NCI-H345 treated with DMSO at 0.1 percent for 48 hours (cell line): Measurements from ENCODE around the gene SLC39A11.
"Not testable (repeated sequence)": the region's sequence is repeated elsewhere in the genome, so short reads cannot be mapped to it uniquely, and the experiment has no call there.

ENCODE experiments used
- DNase-seq: peaks from one replicate; lab custom pipeline; 2025; ENCODE audit not compliant: unreplicated experiment; lab: John Stamatoyannopoulos, UW

SLC39A11 gene

DNA sequence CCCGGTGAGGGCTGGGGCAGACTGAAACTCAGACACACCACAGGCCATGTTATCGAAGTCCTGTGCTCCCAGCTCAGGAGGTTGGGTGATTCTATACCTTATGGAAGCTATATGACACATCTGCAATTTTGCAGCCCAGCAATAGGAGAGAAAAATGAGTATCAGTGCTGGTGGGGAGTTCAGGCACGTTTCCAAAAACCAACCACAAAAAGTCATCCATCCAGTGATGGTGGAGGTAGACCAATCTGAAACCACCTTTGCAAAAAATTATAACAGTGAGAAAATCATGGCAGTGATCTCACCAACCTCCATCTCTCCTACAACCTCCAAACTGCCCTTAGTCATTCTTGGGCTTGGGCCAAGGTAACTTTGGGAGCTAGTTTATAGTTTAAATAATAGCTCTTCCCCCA lies 327.9 kb downstream of the SLC39A11 start:
- no peak for DNase-seq

GRCh38 chr17:72763981-72764380 lies 328.5 kb downstream of the SLC39A11 start:
- DNase-seq, result no peak

- DNase-seq, result not testable (repeated sequence)
Observed at GRCh38 chr17:72761893-72762575, 330.5 kb downstream of the SLC39A11 start.

- DNase-seq, result no peak
Observed at GRCh38 chr17:72761431-72761830, 331.1 kb downstream of the SLC39A11 start.

DNA sequence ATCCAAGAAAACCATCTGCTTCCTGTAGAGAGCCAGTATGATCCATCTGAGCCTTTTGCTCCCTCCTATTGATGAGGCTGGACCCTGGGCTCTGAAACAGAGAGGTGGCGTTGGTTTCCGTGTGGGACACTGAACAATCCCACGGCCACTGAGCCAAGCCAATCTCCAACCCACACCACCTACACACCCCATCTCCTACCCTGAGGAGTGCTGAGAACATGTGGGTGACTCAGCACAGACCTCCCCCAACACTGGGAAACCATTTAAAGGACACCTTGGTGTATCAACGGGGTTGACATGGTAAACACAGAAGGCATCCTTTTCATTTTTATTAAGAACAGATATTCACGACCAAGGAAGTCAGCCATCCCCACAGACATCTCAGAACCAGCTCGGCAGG lies 332.1 kb downstream of the SLC39A11 start:
- no peak for DNase-seq

GRCh38 chr17:72759301-72759700 lies 333.2 kb downstream of the SLC39A11 start:
- DNase-seq, result no peak

DNA sequence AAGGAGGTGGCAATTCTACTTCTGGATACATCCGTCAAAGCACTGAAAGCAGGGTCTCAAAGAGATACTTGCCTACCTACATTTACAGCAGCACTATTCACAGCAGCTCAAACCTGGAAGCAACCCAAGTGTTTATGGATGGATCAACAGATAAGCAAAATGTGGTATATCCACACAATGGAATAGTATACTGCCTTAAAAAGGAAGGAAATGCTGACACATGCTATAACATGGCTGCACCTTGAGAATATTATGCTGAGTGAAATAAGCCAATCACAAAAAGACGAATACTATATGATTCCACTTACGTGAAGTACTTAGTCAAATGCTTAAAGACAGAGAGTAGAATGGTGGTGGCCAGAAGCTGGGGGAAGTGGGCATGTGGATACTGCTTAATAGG lies 336.2 kb downstream of the SLC39A11 start:
- no peak for DNase-seq

DNA sequence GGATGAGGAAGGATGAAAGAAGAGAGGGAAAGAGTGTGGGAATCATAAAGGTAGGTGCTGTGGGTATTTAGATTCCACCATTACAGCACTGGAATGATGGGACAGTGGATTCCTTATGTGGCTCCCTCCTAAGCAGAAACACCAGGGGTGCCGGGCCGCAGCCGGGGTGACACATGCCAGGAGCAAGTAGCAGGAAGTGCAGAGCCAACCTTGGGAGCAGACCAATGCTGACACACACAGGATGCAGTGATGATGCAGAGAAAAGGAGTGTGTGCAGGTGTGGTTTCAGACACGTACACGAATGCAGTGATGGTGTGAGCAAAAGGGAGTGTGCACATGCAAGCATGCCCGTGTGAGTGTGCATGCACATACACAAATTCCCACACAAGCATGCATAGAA lies 338.0 kb downstream of the SLC39A11 start:
- no peak for DNase-seq

DNA sequence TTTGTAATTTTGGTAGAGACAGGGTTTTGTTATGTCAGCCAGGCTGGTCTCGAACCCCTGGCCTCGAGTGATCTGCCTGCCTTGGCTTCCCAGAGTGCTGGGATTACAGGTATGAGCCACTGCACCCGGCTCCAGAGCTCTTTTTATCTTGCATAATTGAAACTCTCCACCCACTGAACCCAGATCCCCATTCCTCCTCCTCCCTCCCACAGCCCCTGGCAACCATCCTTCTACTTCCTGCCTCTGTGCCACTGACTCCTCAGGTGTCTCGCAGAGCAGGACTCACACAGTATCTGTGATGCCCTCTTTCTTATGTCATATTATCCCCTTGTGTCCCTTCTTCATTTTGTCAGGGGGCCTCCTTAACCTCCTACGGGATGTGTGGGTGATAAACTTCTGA lies 340.7 kb downstream of the SLC39A11 start:
- no peak for DNase-seq

DNA sequence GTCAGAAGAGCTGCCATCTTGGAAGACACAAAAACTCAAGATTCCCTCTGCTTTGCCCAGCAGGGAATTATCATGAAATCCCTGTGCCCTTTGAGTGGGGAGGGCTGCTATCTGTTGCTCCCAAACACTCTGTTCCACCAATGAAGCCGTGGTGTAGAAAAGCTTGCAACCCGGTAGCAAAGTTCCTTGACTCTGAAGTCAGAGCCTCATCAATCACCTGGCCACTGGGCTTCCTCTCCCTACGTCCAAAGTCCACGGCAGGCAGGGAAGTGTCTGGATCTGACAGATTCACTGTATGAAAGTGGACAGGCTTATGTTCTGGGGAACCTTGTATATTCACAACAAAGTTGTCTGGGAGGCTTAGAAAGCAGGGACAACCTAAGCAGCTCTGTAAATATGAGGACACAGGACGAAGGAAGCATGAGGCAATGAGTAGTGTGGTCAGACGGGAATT lies 343.3 kb downstream of the SLC39A11 start:
- DNase-seq, result no peak

DNA sequence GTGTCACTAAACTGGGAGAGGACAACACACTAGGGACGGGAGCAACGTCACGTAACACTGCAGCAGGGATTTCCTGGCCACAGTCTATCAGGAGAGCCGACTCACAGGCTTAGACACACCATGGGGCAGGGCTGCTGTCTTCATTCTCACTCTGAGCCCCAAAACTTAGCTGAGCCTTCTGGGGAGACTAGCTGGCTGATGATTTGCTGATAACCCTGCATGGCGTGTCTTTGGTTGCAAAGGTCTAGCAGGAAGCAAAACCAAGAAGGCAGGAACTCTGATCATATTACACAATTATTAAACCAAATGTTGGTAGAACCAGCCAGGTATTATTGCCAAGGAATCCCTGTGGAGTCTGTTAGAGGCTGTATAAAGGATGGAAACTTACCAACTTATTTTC lies 345.0 kb downstream of the SLC39A11 start:
- no peak for DNase-seq

DNA sequence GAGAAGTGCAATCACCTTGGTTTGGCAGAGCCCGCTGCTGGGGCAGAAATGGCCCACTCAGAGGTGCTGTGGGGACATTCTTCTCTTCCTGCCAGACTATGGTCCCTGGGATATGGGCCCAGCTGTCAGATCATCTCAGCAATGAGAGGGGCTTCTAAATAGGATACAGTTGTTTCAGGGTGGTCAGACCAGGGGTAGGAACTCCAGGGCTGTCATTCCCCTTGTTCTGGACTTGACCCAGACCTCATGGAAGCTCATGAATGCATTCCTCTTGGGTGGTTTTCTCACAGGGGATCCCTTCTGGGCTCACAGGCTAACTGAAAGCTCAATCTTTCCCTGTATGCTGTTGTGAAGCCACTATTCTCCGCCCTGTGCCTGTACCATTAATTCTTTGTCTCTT lies 347.2 kb downstream of the SLC39A11 start:
- no peak for DNase-seq

DNA sequence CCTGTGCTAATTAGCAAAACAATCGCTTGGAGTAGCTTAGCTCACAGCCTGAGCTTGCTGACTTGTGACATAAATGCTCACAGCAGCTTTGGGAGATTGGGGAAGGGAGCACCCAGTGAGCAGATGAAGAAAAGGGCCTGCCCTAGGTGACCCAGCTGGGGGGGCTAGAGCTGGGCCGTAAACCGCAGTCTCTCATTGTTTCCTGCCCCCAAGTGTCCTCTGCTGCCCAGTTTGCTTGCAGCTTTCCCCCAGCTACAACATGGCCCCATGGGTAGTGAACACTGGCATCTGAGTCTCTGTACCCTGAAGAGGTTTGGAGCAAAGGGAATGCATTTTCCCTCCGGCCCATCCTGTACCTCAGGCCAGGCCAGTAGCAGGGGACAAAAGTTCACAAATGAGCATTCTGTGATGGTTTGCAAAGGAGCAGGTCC lies 349.4 kb downstream of the SLC39A11 start:
- no peak for DNase-seq

DNA sequence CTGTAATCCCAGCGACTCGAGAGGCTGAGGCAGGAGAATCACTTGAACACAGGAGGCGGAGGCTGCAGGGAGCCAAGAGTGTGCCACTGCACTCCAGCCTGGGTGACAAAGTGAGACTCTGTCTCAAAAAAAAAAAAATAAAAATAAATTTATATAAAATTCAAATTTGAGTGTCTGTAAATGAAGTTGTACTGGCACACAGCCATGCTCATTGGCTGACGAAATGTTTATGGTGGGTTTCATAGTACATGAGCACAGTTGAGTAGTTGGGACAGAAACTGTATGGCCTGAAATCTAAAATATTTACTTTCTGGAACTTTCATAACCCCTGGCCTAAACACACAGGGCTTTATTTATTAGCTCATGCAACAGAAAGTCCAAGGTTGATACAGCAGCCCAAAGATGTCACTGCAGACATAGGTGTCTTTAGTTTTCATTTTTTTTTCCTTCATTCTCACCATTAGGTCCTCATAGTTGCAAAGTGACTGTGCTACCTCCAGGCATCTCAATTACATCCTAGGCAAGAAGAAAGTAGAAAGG lies 355.3 kb downstream of the SLC39A11 start:
- DNase-seq, result no peak

DNA sequence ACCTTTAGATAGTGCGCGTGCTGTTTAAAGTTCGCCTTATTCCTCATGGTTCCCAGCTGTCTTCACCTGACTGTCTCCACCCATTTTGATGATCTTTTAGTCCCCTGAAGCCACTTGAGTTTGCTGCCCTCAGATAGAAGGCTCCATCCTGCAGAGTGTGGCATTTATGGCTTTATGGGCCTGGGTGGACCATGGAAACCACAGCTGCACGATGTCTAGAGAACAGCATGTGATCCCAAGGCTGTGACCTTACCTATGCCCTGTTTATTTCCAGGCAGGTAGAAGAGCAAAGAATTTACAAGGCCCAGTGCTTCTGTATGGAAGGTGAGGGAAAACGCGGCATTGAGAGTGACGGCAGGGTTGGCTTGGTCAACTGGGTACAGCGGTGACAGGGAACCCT lies 356.9 kb downstream of the SLC39A11 start:
- no peak for DNase-seq

DNA sequence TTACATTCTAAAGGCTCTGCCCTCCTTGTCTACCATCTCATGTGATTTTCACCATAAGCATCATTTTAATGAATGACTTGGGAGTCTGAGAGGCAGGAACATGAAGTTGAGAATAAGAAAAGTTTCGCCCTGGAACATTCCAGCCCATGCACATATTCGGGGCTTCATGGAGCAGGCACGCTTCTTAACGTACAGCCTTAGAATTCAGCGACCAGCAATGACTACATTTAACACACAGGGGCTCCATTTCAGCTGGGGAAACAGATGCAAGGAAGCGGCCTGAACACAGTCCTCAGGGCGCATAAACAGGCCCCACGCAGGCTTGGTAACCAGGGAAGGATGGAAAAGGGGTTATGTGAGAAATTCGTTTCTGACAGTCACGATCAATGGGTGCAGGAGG lies 357.4 kb downstream of the SLC39A11 start:
- DNase-seq, result no peak

DNA sequence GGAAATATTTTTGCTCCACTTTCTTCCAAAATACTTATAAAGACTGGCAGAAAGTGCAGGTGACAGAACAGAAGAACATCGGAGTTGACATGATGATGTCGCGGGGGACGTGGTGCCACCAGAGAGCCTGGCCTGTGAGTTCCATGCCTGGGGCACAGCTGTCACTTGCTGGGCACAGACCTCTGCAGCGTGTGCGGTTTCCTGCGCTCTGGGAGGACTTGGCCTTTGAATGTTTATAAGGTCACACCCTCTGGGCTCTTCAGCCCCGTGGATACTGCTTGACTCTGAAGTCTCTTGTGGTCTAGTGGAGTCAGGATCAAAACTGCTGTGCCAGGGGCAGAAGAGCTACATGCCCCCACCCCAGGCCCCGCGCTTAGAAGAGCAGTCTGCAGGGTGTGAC lies 357.9 kb downstream of the SLC39A11 start:
- no peak for DNase-seq

GRCh38 chr17:72733619-72734282 lies 358.7 kb downstream of the SLC39A11 start:
- no peak for DNase-seq

DNA sequence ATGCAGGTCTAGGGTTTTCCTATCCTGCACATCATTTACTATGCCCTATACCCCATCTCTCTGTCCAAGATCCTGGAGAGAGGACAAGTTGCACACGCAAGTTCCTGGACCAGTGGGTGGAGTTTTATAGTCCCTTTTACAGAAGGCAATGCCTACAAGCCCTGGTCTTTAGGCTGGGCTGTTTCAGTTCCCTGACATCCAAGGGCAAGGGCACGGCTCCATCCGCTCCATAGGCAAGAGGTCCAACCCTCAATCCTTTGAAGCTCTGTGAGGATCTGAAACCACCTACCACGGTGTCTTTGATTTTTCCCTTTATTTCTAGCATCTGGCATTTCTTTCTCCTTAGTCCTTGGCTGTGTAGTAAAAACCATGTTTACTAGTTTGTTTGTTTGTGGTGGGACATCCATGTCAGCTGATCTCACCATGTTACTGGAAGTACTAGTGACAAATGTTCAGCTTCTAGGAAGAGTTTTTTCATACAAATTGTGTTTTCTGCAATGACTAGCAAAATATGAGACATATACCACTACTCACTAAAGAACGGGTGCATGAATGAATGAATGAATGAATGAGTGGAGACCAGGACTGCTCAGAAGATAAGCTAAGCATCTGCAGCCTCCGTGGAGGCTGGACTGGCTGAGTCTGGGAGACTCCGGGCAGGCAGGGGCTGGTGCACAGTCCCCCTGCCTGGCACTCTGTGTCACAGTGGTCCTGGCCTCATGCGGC lies 359.4 kb downstream of the SLC39A11 start:
- DNase-seq, result no peak

- no peak for DNase-seq
Observed at GRCh38 chr17:72730077-72730476, 362.4 kb downstream of the SLC39A11 start.

DNA sequence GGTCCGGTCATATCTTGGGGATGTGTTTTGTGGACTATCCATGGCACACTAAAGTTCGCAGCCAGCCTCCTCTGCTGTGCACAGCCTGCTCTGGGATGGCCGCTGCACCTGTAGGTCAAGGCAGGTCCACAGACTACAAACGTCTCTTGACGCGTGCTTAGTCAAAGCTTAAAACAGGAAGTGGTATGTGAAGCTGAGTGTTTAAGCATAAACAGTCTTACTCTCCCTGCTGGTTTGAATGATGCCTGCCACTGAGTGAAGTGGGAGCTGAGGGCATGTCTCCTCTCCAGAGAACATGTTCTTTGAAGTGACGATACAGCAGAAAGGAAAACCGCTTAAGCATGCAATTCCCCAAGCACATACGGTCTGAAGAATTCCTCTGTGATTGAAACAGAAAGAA lies 365.6 kb downstream of the SLC39A11 start:
- DNase-seq, result no peak
